ENCODE results near the gene AGPAT1. TPM values are rescaled to one million over a fixed set of nuclear protein-coding genes. Genes with fewer than 3 reads are reported as not detected.

The AGPAT1 gene
- total and polyA plus RNA-seq, 8 donors: 7.3 to 52.6 (median 34.9) TPM

DNA sequence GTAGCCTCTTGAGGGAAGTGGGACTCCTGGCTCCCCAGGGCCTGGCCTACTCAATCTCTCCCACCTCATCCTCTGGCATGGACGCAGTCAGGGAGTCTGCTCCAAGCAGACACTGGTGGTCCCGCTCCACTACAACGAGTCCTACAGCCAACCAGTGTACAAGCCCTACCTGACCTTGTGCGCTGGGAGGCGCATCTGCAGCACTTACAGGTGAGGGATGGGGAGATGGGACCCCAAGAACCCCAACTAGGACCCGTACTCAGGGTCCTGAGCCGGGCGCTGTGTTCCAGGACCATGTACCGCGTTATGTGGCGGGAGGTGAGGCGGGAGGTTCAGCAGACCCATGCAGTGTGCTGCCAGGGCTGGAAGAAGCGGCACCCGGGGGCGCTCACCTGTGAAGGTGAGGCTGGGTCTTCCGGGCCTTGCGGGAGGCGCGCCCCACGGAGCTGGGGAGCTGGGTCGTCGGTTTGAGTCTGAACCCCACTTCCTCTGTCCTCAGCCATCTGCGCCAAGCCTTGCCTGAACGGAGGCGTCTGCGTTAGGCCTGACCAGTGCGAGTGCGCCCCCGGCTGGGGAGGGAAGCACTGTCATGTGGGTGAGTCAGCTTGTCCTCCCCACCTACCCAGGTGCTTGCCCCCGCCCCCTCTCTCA is 9.3 kb downstream of the AGPAT1 start:
- DNase-seq: no peak
- TF ChIP-seq POLR2AphosphoS5 (IDR thresholded peaks at IDR 0.05): no peak
- TF ChIP-seq EP300 (IDR thresholded peaks at IDR 0.05): no peak
- TF ChIP-seq POLR2A (IDR thresholded peaks at IDR 0.05): no peak
- TF ChIP-seq, protein P1, sequence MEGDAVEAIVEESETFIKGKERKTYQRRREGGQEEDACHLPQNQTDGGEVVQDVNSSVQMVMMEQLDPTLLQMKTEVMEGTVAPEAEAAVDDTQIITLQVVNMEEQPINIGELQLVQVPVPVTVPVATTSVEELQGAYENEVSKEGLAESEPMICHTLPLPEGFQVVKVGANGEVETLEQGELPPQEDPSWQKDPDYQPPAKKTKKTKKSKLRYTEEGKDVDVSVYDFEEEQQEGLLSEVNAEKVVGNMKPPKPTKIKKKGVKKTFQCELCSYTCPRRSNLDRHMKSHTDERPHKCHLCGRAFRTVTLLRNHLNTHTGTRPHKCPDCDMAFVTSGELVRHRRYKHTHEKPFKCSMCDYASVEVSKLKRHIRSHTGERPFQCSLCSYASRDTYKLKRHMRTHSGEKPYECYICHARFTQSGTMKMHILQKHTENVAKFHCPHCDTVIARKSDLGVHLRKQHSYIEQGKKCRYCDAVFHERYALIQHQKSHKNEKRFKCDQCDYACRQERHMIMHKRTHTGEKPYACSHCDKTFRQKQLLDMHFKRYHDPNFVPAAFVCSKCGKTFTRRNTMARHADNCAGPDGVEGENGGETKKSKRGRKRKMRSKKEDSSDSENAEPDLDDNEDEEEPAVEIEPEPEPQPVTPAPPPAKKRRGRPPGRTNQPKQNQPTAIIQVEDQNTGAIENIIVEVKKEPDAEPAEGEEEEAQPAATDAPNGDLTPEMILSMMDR (IDR thresholded peaks at IDR 0.05): no peak
- Histone ChIP-seq H3K36me3 (peaks cover 42 to 91% (median 88%) of the 10 kb centered on the region in 4 donors), H3K4me3 (no peak overlapping the region), H3K27ac (peak overlapping the region in 4 of 5 donors; percentile 63 to 75 (median 72)), H3K4me1 (peaks cover 24 to 49% (median 36%) of the 10 kb centered on the region in 4 donors), H3K9me3 (no peaks in the 10 kb centered on the region), H3K27me3 (no peaks in the 10 kb centered on the region)
- 76 to 91% (median 84%) methylated on average over 23 to 30 of the region's 30 CpGs for WGBS, 5 donors
- intact Hi-C loops (cut with DNase I; ENCODE audit: low total_unique reads): no loop called here

DNA sequence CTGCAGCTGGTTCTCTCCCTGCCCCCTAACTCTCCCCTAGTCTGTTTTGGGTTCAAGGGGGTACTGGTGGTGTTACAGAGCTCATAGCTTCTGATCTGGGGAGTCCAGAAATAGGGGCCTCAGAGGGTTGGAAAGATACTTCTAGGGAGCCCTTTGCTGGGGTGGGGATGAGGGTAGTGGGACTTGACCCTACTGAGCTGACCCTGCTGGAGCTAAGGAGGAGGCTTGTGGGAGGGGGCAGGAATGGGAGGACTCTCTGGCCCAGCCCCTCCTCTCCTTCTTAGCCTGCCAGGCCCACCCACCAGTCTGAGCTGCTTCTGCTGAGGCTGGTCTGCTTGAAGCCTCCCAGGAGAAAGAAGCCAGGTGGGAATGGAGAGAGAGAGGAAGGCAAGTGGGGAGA is 11.6 kb downstream of the AGPAT1 start, which contains the start of gene EGFL8:
EGFL8 (plus strand) TSS at position 301 of the 400 bp plus-strand sequence. CDS start 1,571 bp downstream, outside the sequence.
- Histone ChIP-seq H3K27ac (peak within 1 kb of the TSS in 4 of 5 donors; percentile 48 to 61 (median 54)), H3K4me3 (no peak within 1 kb of the TSS), H3K36me3 (peaks cover 24 to 91% (median 79%) of the 10 kb centered on the region in 4 donors), H3K27me3 (no peaks in the 10 kb centered on the region), H3K4me1 (peaks cover 13 to 36% (median 27%) of the 10 kb centered on the region in 4 donors), H3K9me3 (no peaks in the 10 kb centered on the region)
- intact Hi-C loops (cut with DNase I; ENCODE audit: low total_unique reads): no loop called here
- no peak for DNase-seq
- no peak for TF ChIP-seq POLR2AphosphoS5 (IDR thresholded peaks at IDR 0.05)
- TF ChIP-seq EP300 (IDR thresholded peaks at IDR 0.05): no peak
- TF ChIP-seq, protein P1 (IDR thresholded peaks at IDR 0.05): no peak
- TF ChIP-seq POLR2A (IDR thresholded peaks at IDR 0.05): no peak

DNA sequence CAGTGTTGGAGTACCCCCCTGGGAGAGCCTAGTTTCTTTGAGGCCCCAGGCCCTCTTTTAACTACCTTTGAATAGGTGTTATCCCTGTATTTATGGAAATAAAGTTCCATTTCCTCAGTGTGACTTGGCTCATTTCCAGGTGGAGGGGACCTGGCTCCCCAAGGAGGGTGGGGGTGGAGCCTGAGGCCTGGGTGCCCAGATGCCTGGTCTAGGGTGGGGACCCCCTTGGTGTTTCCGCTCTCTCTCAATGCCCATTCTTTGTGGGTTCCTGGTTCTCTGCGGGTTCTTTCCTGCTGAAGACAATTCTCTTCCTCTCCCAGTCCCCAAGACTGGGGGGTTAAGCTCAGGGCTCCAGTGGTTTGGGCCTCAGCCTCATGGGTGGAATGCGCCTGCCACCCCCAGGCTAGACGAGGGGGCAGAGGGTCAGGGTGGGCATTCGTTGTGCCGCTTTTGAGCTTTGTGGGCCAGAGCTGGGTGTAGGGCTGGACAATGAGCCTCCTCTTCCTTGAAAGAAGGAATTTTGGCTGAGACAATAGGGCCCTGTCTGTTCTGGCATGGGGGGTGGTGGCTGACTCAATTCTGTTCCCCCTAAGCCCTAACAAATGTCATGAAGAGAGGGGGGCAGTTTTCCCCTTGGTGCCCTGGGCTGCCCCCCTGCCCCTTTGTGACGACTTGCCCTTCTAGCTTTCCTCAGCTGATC is 12.2 kb downstream of the AGPAT1 start:
- DNase-seq: no peak
- peak overlapping the region in 4 of 5 donors; percentile 48 to 61 (median 54) for H3K27ac ChIP-seq
- H3K4me1 ChIP-seq: peaks cover 7 to 30% (median 21%) of the 10 kb centered on the region in 4 donors
- TF ChIP-seq EP300 (IDR thresholded peaks at IDR 0.05): no peak
- TF ChIP-seq, protein P1 (IDR thresholded peaks at IDR 0.05): no peak
- TF ChIP-seq POLR2A (IDR thresholded peaks at IDR 0.05): no peak
- TF ChIP-seq POLR2AphosphoS5 (IDR thresholded peaks at IDR 0.05): peak in 1 of 3 donors; percentile 3
- intact Hi-C loops (cut with DNase I; ENCODE audit: low total_unique reads): no loop called here
- 73 to 90% (median 86%) methylated on average over 7 of the region's 7 CpGs for WGBS, 5 donors
- peaks cover 22 to 90% (median 79%) of the 10 kb centered on the region in 4 donors for H3K36me3 ChIP-seq
- no peaks in the 10 kb centered on the region for H3K27me3 ChIP-seq
- H3K9me3 ChIP-seq: no peaks in the 10 kb centered on the region
- H3K4me3 ChIP-seq: no peak overlapping the region

DNA sequence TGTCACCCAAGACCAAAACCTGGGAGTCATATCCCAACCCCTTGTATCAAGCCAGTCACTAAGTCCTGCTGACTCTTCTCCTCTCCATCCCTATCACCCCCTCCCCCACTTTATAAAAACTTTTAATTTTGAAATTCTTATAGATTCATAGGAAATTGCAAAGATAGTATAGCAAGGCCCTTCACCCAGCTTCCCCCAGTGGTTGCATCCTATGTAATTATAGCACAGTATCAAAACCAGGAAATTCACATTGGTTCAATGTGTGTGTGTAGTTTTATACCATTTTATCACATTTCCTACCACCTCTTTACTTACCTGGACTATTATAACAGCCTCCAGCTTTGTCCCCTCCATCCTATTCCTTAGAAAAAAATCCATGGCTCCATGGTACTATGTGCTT is 17.8 kb downstream of the AGPAT1 start:
- H3K36me3 ChIP-seq: peaks cover 17 to 73% (median 62%) of the 10 kb centered on the region in 4 donors
- H3K9me3 ChIP-seq: no peaks in the 10 kb centered on the region
- no peak overlapping the region for H3K27ac ChIP-seq
- intact Hi-C loops (cut with DNase I; ENCODE audit: low total_unique reads): no loop called here
- DNase-seq: no peak
- H3K27me3 ChIP-seq: no peaks in the 10 kb centered on the region
- H3K4me3 ChIP-seq: no peak overlapping the region
- H3K4me1 ChIP-seq: peaks cover 20 to 38% (median 35%) of the 10 kb centered on the region in 4 donors
- TF ChIP-seq, protein P1 (IDR thresholded peaks at IDR 0.05): no peak
- no peak for TF ChIP-seq POLR2A (IDR thresholded peaks at IDR 0.05)
- no peak for TF ChIP-seq POLR2AphosphoS5 (IDR thresholded peaks at IDR 0.05)
- TF ChIP-seq EP300 (IDR thresholded peaks at IDR 0.05): no peak

Data from stomach (tissue), 9 donors.